ELR (cell line): ENCODE measurements around the gene KIF7.
"Not testable (repeated sequence)": the region's sequence is repeated elsewhere in the genome, so short reads cannot be mapped to it uniquely, and the experiment has no call there.

Experiments
- DNase-seq: peaks from one replicate; pipeline ENCODE4 v3.0.0-alpha.2; 2015; ENCODE audit warnings: low read depth

The KIF7 gene

DNA sequence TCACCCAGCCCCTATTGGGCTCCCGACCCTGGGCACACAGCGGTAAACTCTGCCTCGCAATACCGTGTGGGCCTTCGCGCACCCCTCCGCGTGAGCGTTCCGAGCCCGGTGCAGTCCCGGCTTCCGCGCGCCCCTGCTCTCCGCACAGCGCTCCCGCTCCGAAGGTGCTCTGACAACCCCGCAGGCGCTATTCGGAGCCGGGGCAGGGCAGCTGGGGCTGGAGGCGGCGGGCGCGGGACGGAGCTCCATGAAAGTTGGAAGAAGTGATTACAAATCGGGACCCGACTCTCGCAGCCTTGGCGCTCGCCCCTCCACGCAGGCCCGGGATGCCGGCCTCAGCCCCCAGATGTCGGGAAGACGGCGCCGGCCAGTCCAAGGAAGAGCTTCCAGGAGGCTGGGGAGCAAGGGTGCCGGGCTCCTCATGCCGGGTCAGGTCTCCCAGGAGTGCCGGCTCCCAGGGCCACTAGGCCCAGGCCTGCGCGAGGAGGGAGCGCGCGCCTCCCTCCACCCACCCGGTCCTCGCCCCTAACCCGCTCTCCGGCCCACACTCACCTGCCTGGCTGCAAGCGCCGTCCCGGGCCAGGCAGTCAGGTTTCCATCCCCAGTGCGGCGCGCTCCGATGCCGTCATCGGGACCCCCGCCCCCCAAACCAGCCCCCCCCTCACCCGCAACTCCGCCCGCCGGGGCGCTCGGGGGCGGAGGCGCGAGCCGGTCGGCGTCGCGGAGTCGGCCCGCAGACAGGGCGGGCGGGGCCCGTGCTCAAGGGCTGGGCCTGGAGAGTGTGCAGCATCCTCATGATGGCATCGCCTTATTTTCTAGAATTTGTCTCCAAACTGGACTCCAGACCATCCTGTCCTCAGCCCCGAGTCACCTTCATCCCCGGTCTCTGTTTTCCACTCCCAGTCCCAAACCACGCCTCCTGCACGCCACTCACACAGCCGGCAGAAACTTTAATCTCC, at the start of gene KIF7:
TSS of gene KIF7 (minus strand) at position 621 of the 959 bp plus-strand sequence. CDS start 2,537 bp downstream, outside the sequence.
- DNase-seq: peak; percentile 72

GRCh38 chr15:89704411-89704810, 49.1 kb upstream of the KIF7 start:
- DNase-seq: no peak

DNA sequence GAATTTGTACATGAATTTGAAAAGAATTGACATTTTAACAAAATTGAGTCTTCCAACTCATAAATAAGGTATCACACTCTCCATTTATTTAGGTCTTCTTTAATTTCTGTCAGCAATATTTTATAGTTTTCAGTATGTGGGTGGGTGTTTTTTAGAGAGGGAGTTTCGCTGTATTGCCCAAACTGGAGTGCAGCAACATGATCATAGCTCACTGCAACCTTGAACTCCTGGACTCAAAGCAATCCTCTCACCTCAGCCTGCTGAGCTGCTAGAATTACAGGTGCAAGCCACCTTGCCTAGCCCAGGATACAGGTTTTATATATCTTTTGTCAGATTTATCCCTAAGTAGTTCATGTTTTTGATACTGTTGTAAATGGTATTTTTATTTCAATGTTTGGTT, 39.9 kb upstream of the KIF7 start:
- no peak for DNase-seq

GRCh38 chr15:89693696-89694095, 38.4 kb upstream of the KIF7 start:
- peak; percentile 30 for DNase-seq

GRCh38 chr15:89693091-89693490, 37.8 kb upstream of the KIF7 start:
- DNase-seq: no peak

- DNase-seq: peak; percentile 76
Measured at GRCh38 chr15:89690276-89691218, 35.3 kb upstream of the KIF7 start, which contains the start of the genes PEX11A and WDR93. Gene PEX11A (minus strand): TSS chr15:89690754. CDS start chr15:89690632, 122 bp downstream. Gene WDR93 (plus strand): TSS chr15:89690811. CDS start chr15:89701747, 10,936 bp downstream.

GRCh38 chr15:89689930-89690275, 34.6 kb upstream of the KIF7 start:
- not testable (repeated sequence) for DNase-seq

DNA sequence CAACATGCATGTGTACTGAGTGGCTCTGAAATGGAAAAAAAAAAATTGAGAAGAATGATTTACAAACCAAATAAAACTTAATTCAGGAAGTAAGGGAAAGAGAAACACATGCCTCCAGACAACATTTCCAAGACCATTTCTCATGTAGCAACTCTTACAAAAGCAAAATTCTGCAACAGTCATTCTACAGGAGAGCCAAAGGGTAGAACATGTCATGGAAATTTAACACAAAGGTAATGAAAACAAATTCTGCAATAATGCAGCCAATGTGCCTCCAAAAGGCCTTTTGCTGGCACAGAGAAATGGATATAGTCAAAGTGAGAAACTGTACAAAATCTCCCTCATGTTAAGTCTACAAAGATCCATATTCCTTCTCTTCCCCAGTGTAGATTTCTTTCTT, 31.3 kb upstream of the KIF7 start:
- DNase-seq: no peak

DNA sequence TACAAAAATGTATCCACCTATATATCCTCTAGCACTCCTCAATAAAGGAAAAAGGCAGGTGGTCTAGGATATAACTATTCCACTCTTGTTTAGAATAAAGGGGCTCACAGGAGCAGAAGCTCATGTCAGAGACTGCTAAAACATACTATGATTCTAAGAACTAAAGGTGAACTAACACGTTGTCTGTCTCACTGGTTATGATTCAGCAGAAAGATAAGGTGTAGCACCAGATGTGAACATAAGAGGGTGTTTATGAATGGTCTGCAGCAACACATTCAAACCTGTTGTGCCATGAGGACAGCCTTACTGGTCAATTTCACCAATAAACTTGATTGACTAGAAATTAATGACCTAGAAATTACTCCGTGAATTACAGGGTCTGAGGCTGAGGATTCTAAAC, 30.7 kb upstream of the KIF7 start:
- DNase-seq: no peak

GRCh38 chr15:89681146-89681545, 25.9 kb upstream of the KIF7 start:
- DNase-seq: no peak

- no peak for DNase-seq
Measured at GRCh38 chr15:89680282-89680873, 25.1 kb upstream of the KIF7 start.

DNA sequence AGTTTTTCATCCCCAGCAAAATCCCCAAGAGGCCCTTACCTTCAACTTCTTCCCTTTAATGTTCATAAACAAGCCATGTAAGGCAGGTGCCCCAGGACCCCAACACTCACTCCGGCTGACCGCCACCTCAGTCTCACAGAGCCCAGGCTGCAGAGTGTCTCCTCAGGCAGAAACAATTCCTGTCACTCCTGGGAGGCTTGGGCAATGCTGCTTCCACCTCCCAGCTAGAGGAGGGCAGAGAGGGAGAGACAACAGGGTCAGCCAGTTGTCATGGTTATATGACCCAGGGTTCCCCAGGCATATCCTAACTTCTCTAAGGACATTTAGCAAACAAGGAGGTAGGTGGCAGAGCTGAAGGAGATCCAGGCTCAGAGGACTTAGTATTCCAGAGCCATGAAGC, 23.9 kb upstream of the KIF7 start, which contains the start of gene PLIN1:
TSS of gene PLIN1 (minus strand) at position 156 of the 400 bp plus-strand sequence. CDS start 1,878 bp downstream, outside the sequence.
- no peak for DNase-seq

DNA sequence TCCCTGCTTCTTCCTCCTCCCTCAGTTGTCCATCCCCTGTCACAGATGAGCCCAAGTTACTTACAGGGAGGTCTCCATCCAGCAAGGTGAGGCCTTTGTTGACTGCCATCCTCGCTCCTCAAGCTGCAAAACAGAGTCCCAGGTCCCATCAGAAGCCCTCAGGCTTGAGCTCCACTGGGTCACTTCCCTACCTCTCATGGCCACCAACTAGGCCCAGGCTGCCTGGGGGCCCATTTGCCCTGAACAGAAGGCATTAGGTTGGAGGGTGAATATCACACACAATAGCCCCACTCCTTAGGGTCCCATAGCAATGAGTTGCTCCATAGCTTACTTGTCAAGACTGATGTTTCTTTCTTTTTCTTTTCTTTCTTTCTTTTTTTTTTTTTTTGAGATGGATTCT, 22.1 kb upstream of the KIF7 start:
- DNase-seq: no peak

GRCh38 chr15:89675606-89676005, 20.3 kb upstream of the KIF7 start:
- no peak for DNase-seq

GRCh38 chr15:89674526-89674925, 19.3 kb upstream of the KIF7 start:
- no peak for DNase-seq

DNA sequence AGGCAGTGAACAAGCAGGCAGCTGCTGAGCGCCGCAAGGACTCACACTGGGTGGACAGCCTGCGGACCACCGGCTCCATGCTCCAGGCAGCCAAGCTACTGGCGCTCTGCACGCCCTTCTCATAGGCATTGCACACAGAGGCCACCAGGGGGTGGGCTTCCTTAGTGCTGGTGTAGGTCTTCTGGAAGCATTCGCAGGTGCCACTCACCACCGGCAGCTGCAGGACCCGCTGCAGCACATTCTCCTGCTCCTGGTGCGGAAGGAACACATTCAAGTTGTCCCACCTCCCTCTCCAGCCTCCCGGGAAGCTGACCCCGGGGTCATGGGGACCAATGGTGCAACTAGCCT, 17.9 kb upstream of the KIF7 start:
- peak; percentile 24 for DNase-seq

- DNase-seq: no peak
Measured at GRCh38 chr15:89672221-89673164, 17.2 kb upstream of the KIF7 start.

- DNase-seq: no peak
Measured at GRCh38 chr15:89671687-89672086, 16.4 kb upstream of the KIF7 start.

DNA sequence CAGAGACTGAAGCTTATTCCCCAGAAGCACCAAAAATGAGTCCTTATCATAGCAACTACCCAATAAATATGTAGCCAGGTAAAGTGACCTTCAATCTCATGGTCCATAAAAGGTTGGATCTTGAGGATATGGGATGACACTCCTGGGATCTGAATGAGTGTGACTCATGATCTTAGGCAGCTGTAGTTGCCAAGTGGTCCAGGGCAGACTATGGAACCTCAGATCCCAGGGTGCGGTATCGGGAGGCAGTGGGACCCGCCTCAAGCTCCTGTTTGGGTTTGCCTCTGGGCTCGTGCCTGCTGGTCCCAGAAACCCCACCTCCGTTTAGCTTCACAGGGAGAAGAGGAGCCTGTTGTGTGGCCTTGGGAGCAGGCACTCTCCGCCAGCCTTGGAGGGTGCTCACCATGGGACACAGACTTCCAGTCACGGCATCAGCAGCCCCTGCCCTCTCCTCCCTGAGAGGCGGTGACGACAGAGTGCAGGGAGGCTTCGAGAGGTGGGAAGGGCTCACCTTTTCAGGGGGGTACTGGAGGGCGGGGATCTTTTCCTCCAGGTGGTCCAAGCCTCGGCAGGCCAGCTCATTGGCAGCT, 15.8 kb upstream of the KIF7 start:
- DNase-seq: no peak

- DNase-seq: no peak
Measured at GRCh38 chr15:89669941-89670340, 14.7 kb upstream of the KIF7 start.
